Inflammatory macrophage treated with lipopolysaccharide for 1 hour (primary cell): ENCODE results near the gene GDF15.

Experiments used
- DNase-seq, 2 donors: peaks; one replicate each; pipeline ENCODE4 v3.0.0-alpha.2; 2020 to 2022

The GDF15 gene

GRCh38 chr19:18419699-18420460, 33.9 kb downstream of the GDF15 start:
- DNase-seq = no peak

GRCh38 chr19:18420930-18421329, 35.0 kb downstream of the GDF15 start:
- DNase-seq = no peak

GRCh38 chr19:18421371-18421959, 35.5 kb downstream of the GDF15 start:
- no peak for DNase-seq

GRCh38 chr19:18422530-18423191, 36.7 kb downstream of the GDF15 start:
- no peak for DNase-seq

- no peak for DNase-seq
These were observed 37.5 kb downstream of the GDF15 start for GRCh38 chr19:18423258-18424020.

GRCh38 chr19:18424122-18424889, 38.3 kb downstream of the GDF15 start:
- no peak for DNase-seq

- no peak for DNase-seq
These were observed 39.0 kb downstream of the GDF15 start for GRCh38 chr19:18424890-18425514.

- no peak for DNase-seq
These were observed 39.8 kb downstream of the GDF15 start for GRCh38 chr19:18425515-18426415.

GRCh38 chr19:18426416-18426767, 40.4 kb downstream of the GDF15 start:
- DNase-seq = no peak

- no peak for DNase-seq
These were observed 41.3 kb downstream of the GDF15 start for GRCh38 chr19:18427080-18427742.

- no peak for DNase-seq
These were observed 41.8 kb downstream of the GDF15 start for GRCh38 chr19:18427743-18428113.

- no peak for DNase-seq
These were observed 42.3 kb downstream of the GDF15 start for GRCh38 chr19:18428173-18428786.

- peak; percentile 34 to 70 for DNase-seq
These were observed 43.1 kb downstream of the GDF15 start for GRCh38 chr19:18428787-18429674.

GRCh38 chr19:18429717-18430416, 43.9 kb downstream of the GDF15 start:
- DNase-seq = no peak

- DNase-seq = no peak
These were observed 44.6 kb downstream of the GDF15 start for GRCh38 chr19:18430417-18431144.

- DNase-seq = no peak
These were observed 45.6 kb downstream of the GDF15 start for GRCh38 chr19:18431351-18432197.
